GM19324 (cell line): ENCODE measurements around the gene PGAP3.

ENCODE experiments used
- ATAC-seq: cut with Tn5 transposase; IDR thresholded peaks from one replicate; pipeline ENCODE4 v1.9.1; 2021; ENCODE audit warnings: mild to moderate bottlenecking, moderate library complexity; ENCODE audit not compliant: unreplicated experiment, low FRiP score

Gene PGAP3

GRCh38 chr17:39626171-39627046 is 61.4 kb downstream of the PGAP3 start, which contains the start of gene PPP1R1B:
Gene PPP1R1B, plus strand, starts transcription at chr17:39626952. Its CDS starts 441 bp downstream, at chr17:39627393.
- ATAC-seq, result no peak

- ATAC-seq, result no peak
Observed at GRCh38 chr17:39625198-39625785, 62.6 kb downstream of the PGAP3 start.

GRCh38 chr17:39624313-39624712 is 63.5 kb downstream of the PGAP3 start:
- no peak for ATAC-seq

DNA sequence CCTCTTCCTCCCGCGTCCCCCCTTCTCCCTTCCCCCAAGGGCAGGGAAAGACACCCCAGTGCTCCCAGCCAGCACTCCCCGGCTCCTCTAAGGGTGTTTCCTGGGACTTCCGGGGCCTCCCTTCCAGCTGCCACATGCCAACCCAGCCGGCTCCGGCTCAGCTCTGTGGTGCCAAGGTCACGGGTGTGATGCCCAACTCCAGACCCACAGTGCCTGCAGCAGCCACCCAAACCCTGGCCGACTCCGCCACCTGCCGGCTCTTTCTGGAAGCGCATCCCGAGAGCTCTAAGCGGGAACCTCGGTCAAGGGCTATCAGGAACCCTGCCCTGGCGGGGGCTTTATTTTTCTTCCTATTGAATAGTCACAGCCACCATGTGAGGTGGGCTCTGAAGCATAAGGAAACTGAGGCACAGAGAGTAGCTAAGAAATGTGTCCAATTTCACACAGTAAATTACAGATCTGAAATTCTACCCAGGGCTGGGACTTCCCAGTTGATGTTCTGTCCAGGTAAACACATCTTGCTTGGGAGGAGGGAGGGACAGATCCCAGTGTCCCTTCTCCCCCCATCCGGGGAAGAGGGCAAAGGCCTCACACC is 64.4 kb downstream of the PGAP3 start:
- no peak for ATAC-seq

DNA sequence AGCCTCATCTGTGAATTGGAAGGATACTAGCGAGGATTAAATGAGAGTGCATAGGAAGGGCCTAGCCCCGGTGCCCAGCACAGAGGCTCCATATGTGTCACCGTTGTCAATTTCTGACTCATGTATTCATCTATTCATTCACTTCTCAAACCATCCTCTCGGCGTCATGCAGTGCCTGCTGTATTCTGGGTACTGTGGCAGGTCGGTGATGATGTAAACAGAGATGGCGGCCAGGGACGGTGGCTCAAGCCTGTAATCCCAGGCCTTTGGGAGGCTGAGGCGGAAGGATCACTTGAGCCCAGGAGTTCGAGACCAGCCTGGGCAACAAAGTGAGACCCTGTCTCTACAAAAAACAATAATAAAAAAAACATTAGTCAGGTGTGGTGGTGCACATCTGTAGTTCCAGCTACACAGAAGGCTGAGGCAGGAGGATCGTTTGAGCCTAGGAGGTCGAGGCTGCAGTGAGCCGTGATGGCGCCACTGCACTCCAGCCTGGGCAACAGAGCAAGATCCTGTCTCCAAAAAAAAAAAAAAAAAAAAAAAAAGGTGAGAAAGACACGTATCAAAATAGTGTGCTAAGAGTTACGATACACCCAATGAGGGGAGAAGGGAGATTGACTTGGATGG is 65.4 kb downstream of the PGAP3 start:
- no peak for ATAC-seq

DNA sequence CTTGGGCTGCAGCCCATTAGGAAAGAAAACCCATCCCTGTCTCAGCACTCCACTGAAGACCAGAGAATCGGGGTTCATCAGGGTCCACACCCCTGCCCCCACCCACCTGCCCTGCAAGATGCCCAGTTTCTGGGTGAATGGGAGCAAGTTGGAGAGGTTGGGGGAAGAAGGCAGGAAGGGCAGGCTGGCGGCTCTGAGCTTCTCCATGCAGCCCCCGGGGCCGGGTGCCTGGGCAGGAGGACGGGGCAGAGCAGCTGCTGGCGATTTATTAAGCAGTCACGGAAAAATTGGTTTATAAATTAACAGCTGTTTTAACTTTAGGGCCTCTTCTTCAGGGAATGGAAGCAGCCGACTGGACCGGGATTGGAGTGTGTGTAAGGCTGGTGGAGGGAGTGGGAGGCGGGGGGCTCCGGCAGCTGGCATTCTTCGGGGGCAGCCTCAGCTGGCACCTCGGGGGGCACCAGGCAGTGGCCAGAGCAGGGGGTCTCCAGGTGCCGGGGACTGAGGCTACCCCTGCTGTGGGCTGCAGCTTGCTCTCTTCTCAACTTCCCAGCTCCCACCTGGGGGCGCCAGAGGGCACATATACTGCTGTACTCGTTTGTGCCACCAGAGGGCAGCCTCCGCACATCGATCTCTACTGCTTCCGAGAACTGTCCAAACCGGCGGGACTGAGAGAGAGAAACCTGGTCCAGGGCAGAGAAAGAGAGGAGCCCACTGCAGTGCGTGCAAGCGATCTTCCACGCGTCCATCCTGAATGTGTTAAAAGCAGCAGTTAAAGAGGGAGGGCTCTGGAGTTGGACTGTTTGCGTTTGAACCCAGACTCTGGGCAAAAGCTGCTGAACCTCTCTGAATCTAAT is 66.1 kb downstream of the PGAP3 start:
- ATAC-seq, result peak; percentile 63
